Neuronal stem cell (in vitro differentiated cells): ENCODE measurements around the gene EMILIN1.
A peak's percentile ranks its signal among the peaks of the same experiment; 100 is the strongest.

ENCODE experiments used
- DNase-seq: peaks from one replicate; pipeline ENCODE4 v3.0.0-alpha.2; 2013; ENCODE audit warnings: low spot score
- H2AFZ ChIP-seq: one replicate; pipeline ENCODE4 v1.6.1; 2013; ENCODE audit warnings: mild to moderate bottlenecking, low read length, inconsistent platforms
- H2AK5ac ChIP-seq: 2 replicates; pipeline ENCODE4 v1.6.1; 2013; ENCODE audit warnings: low read depth, mild to moderate bottlenecking, inconsistent platforms, low read length, moderate library complexity, mixed read lengths
- H2BK120ac ChIP-seq: 2 replicates; pipeline ENCODE4 v1.6.1; 2013; ENCODE audit warnings: low read depth, mild to moderate bottlenecking, inconsistent platforms, low read length, moderate library complexity, mixed read lengths
- H2BK12ac ChIP-seq: one replicate; pipeline ENCODE4 v1.6.1; 2013; ENCODE audit warnings: low read length, inconsistent platforms
- H2BK15ac ChIP-seq: 2 replicates; pipeline ENCODE4 v1.6.1; 2013; ENCODE audit warnings: mild to moderate bottlenecking, low read length, inconsistent platforms, mixed read lengths
- H2BK5ac ChIP-seq: one replicate; pipeline ENCODE4 v1.6.1; 2013; ENCODE audit warnings: inconsistent platforms, mild to moderate bottlenecking, low read length, moderate library complexity
- H3K14ac ChIP-seq: one replicate; pipeline ENCODE4 v1.6.1; 2013; ENCODE audit warnings: low read length, inconsistent platforms
- H3K18ac ChIP-seq: 2 replicates; pipeline ENCODE4 v1.6.1; 2013; ENCODE audit warnings: low read length, inconsistent platforms
- H3K23ac ChIP-seq: 2 replicates; pipeline ENCODE4 v1.6.1; 2013; ENCODE audit warnings: low read depth, mild to moderate bottlenecking, mixed read lengths, low read length, inconsistent platforms; ENCODE audit not compliant: poor library complexity
- H3K27ac ChIP-seq: replicated peaks from 3 replicates; pipeline ENCODE4 v1.5.1; 2013; ENCODE audit warnings: low read length, inconsistent platforms
- H3K27me3 ChIP-seq, 3 experiments: 2 replicates each; pipeline ENCODE4 v1.6.1; 2013; ENCODE audit warnings: low read length in 3 of 3, mild to moderate bottlenecking in 2 of 3, inconsistent platforms in 1 of 3, low read depth in 1 of 3, mixed read lengths in 1 of 3, moderate library complexity in 1 of 3; ENCODE audit not compliant: control insufficient read depth in 3 of 3, insufficient read depth in 3 of 3
- H3K36me3 ChIP-seq, 2 donors: replicated peaks in 1 of 2; 2 replicates each; pipeline ENCODE4 v1.6.1; 2013; ENCODE audit warnings: low read length in 2 of 2; ENCODE audit not compliant: control insufficient read depth in 2 of 2, insufficient read depth in 2 of 2
- H3K4ac ChIP-seq: 2 replicates; pipeline ENCODE4 v1.6.1; 2013; ENCODE audit warnings: inconsistent platforms, mild to moderate bottlenecking, low read length, moderate library complexity
- H3K4me1 ChIP-seq, 2 donors: 1 replicate in 1 of 2; 2 replicates in 1 of 2; pipeline ENCODE4 v1.6.1; 2013; ENCODE audit warnings: low read length in 2 of 2, low read depth in 1 of 2; ENCODE audit not compliant: control insufficient read depth in 2 of 2, insufficient read depth in 1 of 2
- H3K4me2 ChIP-seq: one replicate; pipeline ENCODE4 v1.6.1; 2013; ENCODE audit warnings: mild to moderate bottlenecking, low read length, inconsistent platforms; ENCODE audit not compliant: insufficient read depth, poor library complexity, severe bottlenecking
- H3K4me3 ChIP-seq, 2 donors: 2 replicates each; pipeline ENCODE4 v1.5.1; 2013; ENCODE audit warnings: low read length in 2 of 2, mild to moderate bottlenecking in 2 of 2, inconsistent platforms in 1 of 2, moderate library complexity in 1 of 2
- H3K79me1 ChIP-seq: one replicate; pipeline ENCODE4 v1.6.1; 2013; ENCODE audit warnings: low read depth, mild to moderate bottlenecking, inconsistent platforms, low read length, moderate library complexity
- H3K9ac ChIP-seq: one replicate; pipeline ENCODE4 v1.6.1; 2013; ENCODE audit warnings: mild to moderate bottlenecking, low read depth, low read length, inconsistent platforms; ENCODE audit not compliant: poor library complexity
- H3K9me3 ChIP-seq, 2 donors: replicated peaks in 1 of 2; 2 replicates each; pipeline versions ENCODE3 to v1.6.1; 2013; ENCODE audit warnings: low read length in 2 of 2, mild to moderate bottlenecking in 2 of 2, inconsistent platforms in 1 of 2, low read depth in 1 of 2, mixed read lengths in 1 of 2, moderate library complexity in 1 of 2; ENCODE audit not compliant: control insufficient read depth in 2 of 2, insufficient read depth in 1 of 2
- H4K8ac ChIP-seq: one replicate; pipeline ENCODE4 v1.6.1; 2013; ENCODE audit warnings: low read depth, mild to moderate bottlenecking, inconsistent platforms, low read length, moderate library complexity
- H4K91ac ChIP-seq: one replicate; pipeline ENCODE4 v1.6.1; 2013; ENCODE audit warnings: low read length, low read depth, mild to moderate bottlenecking, inconsistent platforms; ENCODE audit not compliant: poor library complexity
- WGBS, 2 donors: extraction: QIAGEN DNeasy Blood & Tissue Kit; methylation state at CpG; one replicate each; pipeline ENCODE4 v1.1.7; 2013; ENCODE audit warnings: missing lambda C conversion rate in 2 of 2, mixed read lengths in 1 of 2; ENCODE audit not compliant: insufficient read length in 2 of 2, insufficient replicate concordance in 1 of 2; ENCODE audit errors: extremely low coverage in 2 of 2; 5-methylcytosine and 5-hydroxymethylcytosine counted together

The EMILIN1 gene

DNA sequence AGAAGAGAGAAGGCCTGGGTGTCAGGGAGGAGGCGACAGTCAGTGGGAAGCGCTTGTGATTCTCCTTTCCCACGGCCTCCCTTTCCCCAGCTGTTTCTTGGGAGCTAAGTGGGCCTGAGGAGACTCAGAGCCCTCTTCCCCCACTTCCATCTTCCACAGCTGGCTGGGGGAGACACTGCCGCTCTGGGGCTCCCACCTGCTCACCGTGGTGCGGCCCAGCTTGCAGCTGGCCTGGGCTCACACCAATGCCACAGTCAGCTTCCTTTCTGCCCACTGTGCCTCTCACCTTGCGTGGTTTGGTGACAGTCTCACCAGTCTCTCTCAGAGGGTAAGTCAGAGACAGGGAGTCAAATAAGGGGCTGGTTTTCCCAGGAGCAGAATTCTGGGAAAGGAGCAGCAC, 38.5 kb upstream of the EMILIN1 start:
- no peak overlapping the region for H4K91ac ChIP-seq
- H2AK5ac ChIP-seq = no peak overlapping the region
- no peaks in the 10 kb centered on the region for H3K9me3 ChIP-seq
- no peak overlapping the region for H3K4me2 ChIP-seq
- H2BK5ac ChIP-seq = no peak overlapping the region
- H3K9ac ChIP-seq = no peak overlapping the region
- no peak overlapping the region for H4K8ac ChIP-seq
- H2BK15ac ChIP-seq = no peak overlapping the region
- no peak overlapping the region for H3K18ac ChIP-seq
- H2AFZ ChIP-seq = no peak overlapping the region
- H3K4ac ChIP-seq = no peak overlapping the region
- no peak overlapping the region for H2BK120ac ChIP-seq
- no peak overlapping the region for H3K27ac ChIP-seq
- no peaks in the 10 kb centered on the region for H3K27me3 ChIP-seq
- WGBS, 2 donors = no CpG with 5 or more reads among the region's 7 CpGs
- H3K79me1 ChIP-seq = no peaks in the 10 kb centered on the region
- no peak for DNase-seq
- no peak overlapping the region for H2BK12ac ChIP-seq
- no peak overlapping the region for H3K23ac ChIP-seq
- H3K14ac ChIP-seq = no peak overlapping the region
- H3K4me1 ChIP-seq = no peaks in the 10 kb centered on the region
- H3K36me3 ChIP-seq = peaks cover 52 to 76% of the 10 kb centered on the region in 2 donors
- no peak overlapping the region for H3K4me3 ChIP-seq

- Histone ChIP-seq H3K4me3 (no peak overlapping the region), H2BK120ac (no peak overlapping the region), H3K36me3 (peaks cover 52 to 71% of the 10 kb centered on the region in 2 donors), H2AFZ (no peak overlapping the region), H3K18ac (no peak overlapping the region), H3K14ac (no peak overlapping the region), H3K4ac (no peak overlapping the region), H2BK12ac (no peak overlapping the region), H3K27me3 (no peaks in the 10 kb centered on the region), H2BK15ac (no peak overlapping the region), H3K4me2 (no peak overlapping the region), H4K8ac (no peak overlapping the region), H2BK5ac (peak overlapping the region; percentile 31), H3K9me3 (no peaks in the 10 kb centered on the region), H3K9ac (no peak overlapping the region), H3K27ac (no peak overlapping the region), H3K4me1 (no peaks in the 10 kb centered on the region), H3K79me1 (no peaks in the 10 kb centered on the region), H4K91ac (no peak overlapping the region), H2AK5ac (no peak overlapping the region), H3K23ac (no peak overlapping the region)
- no CpG with 5 or more reads among the region's 8 CpGs for WGBS, 2 donors
- no peak for DNase-seq
These were observed 38.1 kb upstream of the EMILIN1 start for GRCh38 chr2:27040282-27040681.

DNA sequence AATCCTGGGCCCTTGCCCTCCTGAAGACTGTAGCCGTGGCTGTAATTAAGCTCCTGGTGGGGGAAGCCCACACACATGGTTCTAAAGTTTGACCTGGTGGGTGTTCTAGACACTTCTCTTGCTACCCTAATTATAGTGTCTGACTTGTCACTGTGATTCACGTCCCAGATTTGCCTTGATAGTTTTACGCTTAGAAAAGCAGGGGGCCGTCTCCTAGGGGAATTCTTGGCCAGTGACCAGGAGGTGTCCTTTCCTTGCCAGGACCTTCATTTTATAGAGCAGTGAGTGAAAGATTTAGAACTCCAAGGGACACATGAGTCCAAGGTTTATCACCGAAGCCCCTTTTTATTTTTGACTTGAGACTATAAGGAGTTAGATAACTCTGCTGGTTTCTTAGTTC, 36.7 kb upstream of the EMILIN1 start:
- no peak overlapping the region for H2AK5ac ChIP-seq
- no peak overlapping the region for H2AFZ ChIP-seq
- no peak overlapping the region for H2BK12ac ChIP-seq
- H3K9ac ChIP-seq = no peak overlapping the region
- no peaks in the 10 kb centered on the region for H3K9me3 ChIP-seq
- H2BK5ac ChIP-seq = no peak overlapping the region
- no peak overlapping the region for H2BK120ac ChIP-seq
- no CpG with 5 or more reads among the region's 5 CpGs for WGBS, 2 donors
- H3K4me1 ChIP-seq = no peaks in the 10 kb centered on the region
- H3K23ac ChIP-seq = no peak overlapping the region
- H3K36me3 ChIP-seq = peaks cover 39 to 57% of the 10 kb centered on the region in 2 donors
- no peak overlapping the region for H3K27ac ChIP-seq
- no peak overlapping the region for H4K91ac ChIP-seq
- H2BK15ac ChIP-seq = no peak overlapping the region
- no peak overlapping the region for H3K4me3 ChIP-seq
- no peak overlapping the region for H4K8ac ChIP-seq
- H3K14ac ChIP-seq = no peak overlapping the region
- no peak overlapping the region for H3K4me2 ChIP-seq
- H3K4ac ChIP-seq = no peak overlapping the region
- no peaks in the 10 kb centered on the region for H3K79me1 ChIP-seq
- no peak overlapping the region for H3K18ac ChIP-seq
- H3K27me3 ChIP-seq = no peaks in the 10 kb centered on the region
- DNase-seq = no peak

GRCh38 chr2:27042159-27042661, 36.2 kb upstream of the EMILIN1 start:
- H3K4me1 ChIP-seq = no peaks in the 10 kb centered on the region
- H3K27me3 ChIP-seq = no peaks in the 10 kb centered on the region
- no peak overlapping the region for H3K18ac ChIP-seq
- H4K91ac ChIP-seq = no peak overlapping the region
- WGBS, 2 donors = no CpG with 5 or more reads among the region's 10 CpGs
- no peaks in the 10 kb centered on the region for H3K79me1 ChIP-seq
- H3K36me3 ChIP-seq = peaks cover 35 to 52% of the 10 kb centered on the region in 2 donors
- no peak overlapping the region for H2AK5ac ChIP-seq
- no peak overlapping the region for H2BK15ac ChIP-seq
- H2AFZ ChIP-seq = no peak overlapping the region
- H3K9me3 ChIP-seq = no peaks in the 10 kb centered on the region
- H3K4me2 ChIP-seq = no peak overlapping the region
- no peak overlapping the region for H3K4me3 ChIP-seq
- H3K23ac ChIP-seq = no peak overlapping the region
- no peak overlapping the region for H2BK5ac ChIP-seq
- H3K14ac ChIP-seq = no peak overlapping the region
- H3K4ac ChIP-seq = no peak overlapping the region
- no peak overlapping the region for H3K27ac ChIP-seq
- DNase-seq = no peak
- no peak overlapping the region for H2BK12ac ChIP-seq
- no peak overlapping the region for H4K8ac ChIP-seq
- no peak overlapping the region for H3K9ac ChIP-seq
- no peak overlapping the region for H2BK120ac ChIP-seq
